Activated CD4-positive, CD25-positive, alpha-beta regulatory T cell treated with anti-CD3 and anti-CD28 coated beads, Interleukin-2, amount 50 U/mL, for 72 hours (primary cell): Measurements from ENCODE around the gene LYRM4.

Experiments
- DNase-seq: peaks from one replicate; pipeline ENCODE4 v3.0.0; 2021

LYRM4 gene

DNA sequence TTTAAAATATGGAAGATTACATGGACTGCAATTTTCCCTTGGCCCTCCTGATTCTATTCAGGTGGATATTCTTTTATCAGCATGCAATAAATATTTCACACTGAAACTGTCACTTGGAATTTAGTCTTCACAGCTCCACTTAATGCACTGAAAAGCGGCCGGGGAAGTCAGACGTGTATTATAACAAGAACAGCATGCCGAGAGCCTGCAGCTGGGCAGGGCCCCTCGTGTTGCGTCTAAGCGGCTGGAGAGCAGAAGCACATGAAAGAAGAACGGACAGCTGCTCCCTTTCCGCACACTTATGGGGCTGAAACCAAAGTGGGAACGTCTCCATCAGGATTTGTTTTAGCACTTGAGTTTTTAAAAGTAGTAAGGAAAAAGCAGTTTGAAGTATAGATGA, 57.2 kb downstream of the LYRM4 start:
- DNase-seq = no peak

- no peak for DNase-seq
Observed at GRCh38 chr6:5202941-5203340, 57.8 kb downstream of the LYRM4 start.

- no peak for DNase-seq
Observed at GRCh38 chr6:5202206-5202605, 58.5 kb downstream of the LYRM4 start.

- DNase-seq = no peak
Observed at GRCh38 chr6:5201271-5201670, 59.5 kb downstream of the LYRM4 start.

- DNase-seq = no peak
Observed at GRCh38 chr6:5199702-5200101, 61.0 kb downstream of the LYRM4 start.

GRCh38 chr6:5199283-5199682, 61.5 kb downstream of the LYRM4 start:
- no peak for DNase-seq

- no peak for DNase-seq
Observed at GRCh38 chr6:5197084-5197483, 63.7 kb downstream of the LYRM4 start.

DNA sequence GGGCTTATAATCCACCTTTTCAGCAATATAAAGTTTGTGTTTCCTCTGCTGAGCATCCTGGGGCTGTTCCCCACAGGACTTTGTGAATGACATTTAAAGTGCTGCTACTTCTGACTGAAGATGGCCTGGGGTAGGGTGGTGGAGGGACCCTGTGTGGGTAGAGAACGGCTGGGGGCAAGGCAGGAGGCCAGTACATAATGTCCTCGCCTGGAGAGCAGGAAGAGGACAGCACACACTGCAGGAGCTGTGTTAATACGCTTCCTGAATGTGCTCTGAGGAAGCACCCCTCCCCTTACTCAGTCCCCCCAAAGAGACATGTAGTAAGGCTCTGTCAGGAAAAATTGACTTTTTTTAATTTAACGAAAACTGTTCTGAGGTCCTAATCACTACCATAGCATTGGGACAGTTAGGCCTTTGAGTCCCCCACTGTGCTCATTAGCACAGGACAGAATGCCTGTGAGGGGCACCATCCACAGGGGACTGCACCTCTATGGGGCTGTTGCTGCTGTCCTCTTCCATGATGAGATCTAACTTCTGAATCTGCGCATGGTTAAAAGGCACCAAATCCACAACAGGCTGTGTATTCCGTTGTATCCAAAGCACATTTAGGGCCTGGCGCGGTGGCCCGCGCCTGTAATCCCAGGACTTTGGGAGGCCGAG, 68.5 kb downstream of the LYRM4 start:
- DNase-seq = no peak

- DNase-seq = no peak
Observed at GRCh38 chr6:5191722-5192121, 69.0 kb downstream of the LYRM4 start.

GRCh38 chr6:5191222-5191621, 69.5 kb downstream of the LYRM4 start:
- DNase-seq = no peak

GRCh38 chr6:5190507-5190906, 70.2 kb downstream of the LYRM4 start:
- DNase-seq = no peak

GRCh38 chr6:5188646-5189045, 72.1 kb downstream of the LYRM4 start:
- DNase-seq = no peak

DNA sequence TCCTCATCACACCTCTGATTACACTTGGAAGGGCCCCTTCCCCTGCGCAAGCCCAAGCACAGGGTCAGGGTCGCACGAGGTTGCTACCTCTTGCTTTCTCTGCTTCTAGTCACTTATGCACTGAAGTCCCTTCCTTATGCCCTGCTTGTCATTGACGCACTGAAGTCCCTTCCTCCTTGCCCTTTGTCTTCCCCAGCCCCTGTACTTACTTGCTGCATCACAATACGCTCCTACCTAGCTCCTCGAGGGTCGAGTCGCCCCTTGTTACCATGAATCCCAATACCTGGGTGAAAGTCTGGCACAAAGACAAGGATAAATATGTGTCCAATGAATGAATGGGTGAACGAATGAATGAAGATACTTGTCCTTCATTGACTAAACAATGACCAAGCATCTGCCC, 75.9 kb downstream of the LYRM4 start:
- DNase-seq = no peak

GRCh38 chr6:5184218-5184617, 76.5 kb downstream of the LYRM4 start:
- DNase-seq = no peak

- no peak for DNase-seq
Observed at GRCh38 chr6:5181510-5182317, 79.0 kb downstream of the LYRM4 start.

DNA sequence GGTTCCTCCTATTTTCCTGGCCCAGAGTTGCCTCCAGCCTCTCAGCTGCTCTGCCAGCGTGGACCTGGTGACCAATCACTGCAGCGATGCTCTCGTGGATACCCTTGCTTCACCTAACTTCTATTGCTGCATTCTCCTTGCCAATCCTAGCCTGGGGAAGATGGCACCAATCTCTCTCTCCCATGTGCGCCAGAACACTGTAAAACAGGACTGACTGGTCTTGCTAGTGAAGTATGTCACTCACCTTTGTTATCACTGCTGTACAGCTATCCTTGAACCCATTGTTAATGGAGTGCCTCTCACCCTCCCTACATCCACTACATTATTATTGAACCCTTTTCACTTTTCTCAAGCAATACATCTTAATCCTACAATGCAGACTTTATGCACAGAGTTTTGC, 80.1 kb downstream of the LYRM4 start:
- DNase-seq = no peak

DNA sequence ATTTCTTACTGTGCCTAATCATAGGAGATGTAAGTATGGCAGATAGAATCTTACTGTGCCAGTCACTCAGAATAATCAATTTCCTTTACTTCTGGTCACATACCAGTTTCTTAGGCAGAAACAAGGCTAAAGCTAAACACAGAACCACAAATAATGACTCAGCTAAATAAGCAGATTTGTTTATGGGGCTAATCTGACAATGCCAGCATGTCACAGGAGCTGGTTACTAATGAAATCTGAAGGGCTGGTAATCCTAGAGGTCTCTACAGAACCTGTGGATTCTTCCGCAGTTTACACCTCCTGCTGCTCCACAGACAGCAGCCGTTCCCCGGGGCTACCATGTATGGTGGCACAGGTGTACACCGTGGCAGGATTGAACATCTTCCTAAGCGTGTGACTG, 80.8 kb downstream of the LYRM4 start:
- DNase-seq = no peak

DNA sequence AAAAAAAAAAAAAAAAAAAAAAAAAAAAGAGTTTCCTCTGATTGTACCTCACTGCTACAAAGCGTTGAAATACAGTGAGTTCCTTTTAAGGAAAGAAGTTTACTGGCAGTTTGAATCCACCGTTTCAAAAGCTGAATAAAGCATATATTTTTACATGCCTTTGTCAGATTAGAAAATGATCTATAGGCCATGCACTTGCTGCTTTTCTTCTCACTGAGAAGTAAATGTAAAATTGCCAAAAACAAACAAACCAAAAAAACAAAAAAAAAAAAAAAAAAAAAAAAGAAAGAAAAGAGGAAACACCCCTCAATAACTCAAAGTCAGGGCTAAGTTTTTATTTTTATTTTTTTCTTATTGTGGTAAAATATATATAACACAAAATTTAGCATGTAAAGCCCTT, 81.9 kb downstream of the LYRM4 start:
- DNase-seq = no peak

DNA sequence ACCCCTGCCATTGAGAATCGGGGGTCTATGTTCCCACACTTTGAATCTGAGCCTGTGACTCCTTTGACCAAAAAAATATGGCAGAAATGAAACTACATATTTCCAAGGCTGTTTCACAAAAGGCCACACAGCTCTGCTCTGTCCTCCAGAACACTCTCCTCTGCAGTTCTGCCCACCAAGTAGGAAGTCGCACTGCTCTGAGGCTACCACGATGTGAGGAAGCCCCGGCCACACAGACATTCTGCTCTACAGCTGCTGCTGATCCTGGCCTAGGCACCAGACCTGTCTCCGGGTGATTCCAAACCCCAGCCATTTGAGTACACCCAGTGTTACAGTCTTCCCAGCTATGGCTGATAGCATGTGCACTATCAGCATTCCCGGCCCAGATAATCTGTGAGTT, 85.1 kb downstream of the LYRM4 start:
- no peak for DNase-seq

- no peak for DNase-seq
Observed at GRCh38 chr6:5174756-5175549, 85.8 kb downstream of the LYRM4 start.

DNA sequence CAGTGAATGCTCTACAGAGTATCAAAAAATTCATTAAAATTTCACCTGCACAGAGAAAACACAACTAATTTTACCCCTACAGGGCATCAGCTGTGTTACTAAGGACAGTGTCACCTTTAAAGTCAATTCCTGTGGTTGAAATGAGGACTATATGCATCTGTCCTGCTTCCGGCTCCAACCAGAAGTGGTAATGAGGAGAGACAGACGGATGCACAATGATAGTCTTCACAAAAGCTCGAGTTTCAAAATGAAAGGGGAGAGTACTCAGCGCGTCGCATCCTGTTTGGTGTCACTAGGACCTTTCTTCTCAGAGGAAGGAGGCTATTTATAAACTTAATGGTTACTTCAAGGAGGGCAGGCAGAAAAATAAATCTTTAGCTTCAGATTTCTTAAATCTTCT, 86.5 kb downstream of the LYRM4 start:
- peak; percentile 36 for DNase-seq

GRCh38 chr6:5173810-5174209, 86.9 kb downstream of the LYRM4 start:
- no peak for DNase-seq

DNA sequence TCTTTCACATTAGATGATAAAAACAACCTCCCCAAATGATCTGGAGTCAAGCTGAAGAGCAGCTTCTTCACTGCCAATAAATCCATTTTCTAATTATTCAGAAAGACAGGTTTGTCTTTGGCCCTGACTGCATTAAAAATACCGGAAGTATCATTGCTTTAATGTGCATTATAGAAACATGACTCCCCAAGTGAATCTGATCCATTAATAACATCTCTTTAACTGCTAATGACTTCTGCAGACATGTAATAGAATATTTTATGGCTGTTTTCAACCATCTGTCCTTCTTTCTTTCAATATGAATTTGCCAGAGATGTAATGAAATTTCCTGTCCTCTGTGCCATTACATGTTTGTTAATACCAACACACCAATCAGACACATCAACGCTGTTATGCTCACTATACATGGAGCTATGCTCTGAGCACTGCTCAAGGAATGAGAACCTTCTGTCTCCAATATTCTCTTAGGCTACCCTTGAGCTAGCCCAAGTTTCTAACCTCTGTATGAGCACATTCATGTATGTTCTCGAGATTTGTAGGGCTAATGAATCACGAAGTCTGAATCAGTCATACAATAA, 87.8 kb downstream of the LYRM4 start:
- no peak for DNase-seq
